Heart left ventricle (tissue), 16 donors: Measurements from ENCODE around the gene TINAG. TPM values are rescaled to one million over a fixed set of nuclear protein-coding genes. Genes with fewer than 3 reads are reported as not detected.

Experiments
- ATAC-seq, 4 donors: fragments of 200-7000 bp; cut with Tn5 transposase; one replicate each; pipeline ENCODE4 v1.9.1; 2020 to 2022; ENCODE audit warnings: moderate library complexity in 4 of 4, mild to moderate bottlenecking in 3 of 4, moderate number of reproducible peaks in 1 of 4
- DNase-seq, 5 donors: peaks; one replicate each; pipeline ENCODE4 v3.0.0-alpha.2; 2020
- H3K27ac ChIP-seq, 12 donors: fragments of 200-600 bp; sonication (generic) in 4 of 12; one replicate each; pipeline versions ENCODE4 v1.5.0 to v1.8.0; 2016 to 2022; ENCODE audit warnings: mild to moderate bottlenecking in 2 of 12
- H3K27me3 ChIP-seq, 9 donors: fragments of 200-600 bp; sonication (generic) in 2 of 9; one replicate each; pipeline versions ENCODE4 v1.5.1 to v1.8.0; 2016 to 2022; ENCODE audit warnings: mild to moderate bottlenecking in 3 of 9
- H3K36me3 ChIP-seq, 9 donors: fragments of 200-600 bp; sonication (generic) in 2 of 9; one replicate each; pipeline versions ENCODE4 v1.5.0 to v1.8.0; 2018 to 2022; ENCODE audit warnings: mild to moderate bottlenecking in 2 of 9
- H3K4me1 ChIP-seq, 12 donors: fragments of 200-600 bp; sonication (generic) in 4 of 12; one replicate each; pipeline versions ENCODE4 v1.5.0 to v1.8.0; 2016 to 2022; ENCODE audit warnings: mild to moderate bottlenecking in 3 of 12
- H3K4me3 ChIP-seq, 12 donors: fragments of 200-600 bp; sonication (generic) in 4 of 12; one replicate each; pipeline versions ENCODE4 v1.5.0 to v1.8.0; 2017 to 2022; ENCODE audit warnings: mild to moderate bottlenecking in 9 of 12, moderate library complexity in 4 of 12
- H3K9me3 ChIP-seq, 12 donors: fragments of 200-600 bp; sonication (generic) in 4 of 12; one replicate each; pipeline versions ENCODE4 v1.5.0 to v1.8.0; 2016 to 2022; ENCODE audit warnings: mild to moderate bottlenecking in 1 of 12
- POLR2A ChIP-seq, 2 donors: fragments of 450-650 bp; IDR thresholded peaks; one replicate each; pipeline ENCODE4 v1.6.1; 2017; ENCODE audit warnings: antibody characterized with exemption in 2 of 2, mild to moderate bottlenecking in 2 of 2, moderate library complexity in 2 of 2
- WGBS, 4 donors: extraction: QIAGEN DNeasy Blood & Tissue Kit in 2 of 4; methylation state at CpG; one replicate each; pipeline versions ENCODE4 v1.1.5 to v1.1.7; 2013 to 2018; 5-methylcytosine and 5-hydroxymethylcytosine counted together
- intact Hi-C, 10 donors: fragments of 100-400 bp; cut with DNase I; formaldehyde crosslinking; loops; one replicate each; pipeline versions ENCODE4 v1.11.1 to v1.14.2; 2022
- long read RNA-seq, 3 donors: library from polyadenylated mRNA; unstranded; transcript quantifications; one replicate each; pipeline ENCODE4 v2.0.0, GENCODE V29; 2020 to 2021
- polyA plus RNA-seq, 2 donors: library from polyadenylated mRNA; stranded (reverse); fragments of 200-250 nt; gene quantifications; one replicate each; pipeline ENCODE4 v1.2.3, GENCODE V29; 2013
- total RNA-seq, 9 donors: library from RNA; depleted of rRNA in 2 of 9; stranded (reverse); fragments of >200 nt in 2 of 9; fragmentation: NEBNext Ultra II Directional in 3 of 9; extraction: Animal tissue kit (Norgen Biotek cat#: 25700) in 3 of 9; gene quantifications; one replicate each; pipeline versions ENCODE4 v1.1.0 to v1.2.4, GENCODE V29; 2016 to 2023
- TF ChIP-seq, protein P1 (sequence below), 12 donors: fragments of 200-600 bp; sonication (generic) in 4 of 12; IDR thresholded peaks; one replicate each; pipeline versions ENCODE4 v1.5.0 to v1.8.0; 2018 to 2022; ENCODE audit warnings: antibody characterized with exemption in 12 of 12, mild to moderate bottlenecking in 5 of 12
- donor health status: ischemic (EF 13 %, LVEDD 7.1; RV severe dilation, severe dysfunction).
- donor health status: healthy with polysubstance abuse.
- donor health status: DM: no; HTN: yes; CAD: no.
- donor health status: DM: no; HTN: no; CAD: no.
- donor health status: ischemic (EF 25% LVEDD 6.9; RV normal size, moderate dysfunction).
- donor health status: ischemic (EF 25% LVEDD 5.7; RV mildly dilated, moderate dysfunction).
- donor health status: healthy.
- donor health status: DM: yes; HTN: yes; CAD: no.
- donor health status: ischemic (EF 35%, LVEDD 5.7; RV mildly dilated, moderate dysfunction).
- donor health status: nonischemic (EF 11% LVEDD 7.7; RV severe dilation, severe dysfunction).
- donor health status: DM: yes; HTN: yes; CAD: no.
- donor health status: PGD.
- donor health status: ischemic (EF 29% LVEDD 5.4; RV normal size, mild dysfunction).
- donor health status: nonischemic (EF 23%, LVEDD 6.1; RV moderate dilation, normal function).

Gene TINAG
- total RNA-seq (under 1 TPM in 8 of 9 donors, not detected in 1; 0.30 to 0.56 (median 0.48) TPM), polyA plus RNA-seq (under 1 TPM; 0.15 to 0.19 TPM)
- long read RNA-seq, donor 1, result 0 reads
- long read RNA-seq, donor 2, result 0 reads
- long read RNA-seq, donor 3, result 0 reads

DNA sequence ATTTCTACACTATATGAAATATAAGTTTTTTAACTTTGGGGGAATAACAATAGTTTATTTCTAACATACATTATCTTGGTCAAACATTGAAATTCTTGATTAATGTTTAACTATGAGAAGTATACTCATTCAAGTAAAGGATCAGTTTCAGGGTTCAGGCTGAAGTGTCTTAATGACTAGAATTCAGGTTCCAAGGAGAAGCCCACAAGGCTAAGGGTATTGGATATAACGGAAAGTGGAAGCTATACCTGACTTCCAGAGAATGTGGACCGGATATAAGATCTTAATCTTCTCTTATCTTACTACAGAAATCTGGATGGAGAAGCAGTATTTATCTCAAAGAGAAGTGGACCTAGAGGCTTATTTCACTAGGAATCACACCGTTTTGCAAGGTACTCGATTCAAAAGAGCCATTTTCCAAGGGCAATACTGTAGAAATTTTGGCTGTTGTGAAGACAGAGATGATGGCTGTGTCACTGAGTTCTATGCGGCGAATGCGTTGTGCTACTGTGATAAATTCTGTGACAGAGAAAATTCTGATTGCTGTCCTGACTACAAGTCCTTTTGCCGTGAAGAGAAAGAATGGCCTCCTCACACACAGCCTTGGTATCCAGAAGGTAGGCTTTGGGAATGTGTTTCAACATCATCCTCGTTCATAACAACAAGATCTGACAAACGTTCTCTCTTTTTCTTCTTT lies at the start of gene TINAG:
TINAG (plus strand) TSS at position 153 of the 697 bp plus-strand sequence; CDS start at position 263, 110 bp downstream.
- Histone ChIP-seq H3K36me3 (no peaks in the 10 kb centered on the region), H3K9me3 (no peaks in the 10 kb centered on the region), H3K27ac (no peak within 1 kb of the TSS), H3K4me1 (no peaks in the 10 kb centered on the region), H3K4me3 (no peak within 1 kb of the TSS), H3K27me3 (no peaks in the 10 kb centered on the region)
- no peak for TF ChIP-seq POLR2A (IDR thresholded peaks at IDR 0.05)
- TF ChIP-seq, protein P1, sequence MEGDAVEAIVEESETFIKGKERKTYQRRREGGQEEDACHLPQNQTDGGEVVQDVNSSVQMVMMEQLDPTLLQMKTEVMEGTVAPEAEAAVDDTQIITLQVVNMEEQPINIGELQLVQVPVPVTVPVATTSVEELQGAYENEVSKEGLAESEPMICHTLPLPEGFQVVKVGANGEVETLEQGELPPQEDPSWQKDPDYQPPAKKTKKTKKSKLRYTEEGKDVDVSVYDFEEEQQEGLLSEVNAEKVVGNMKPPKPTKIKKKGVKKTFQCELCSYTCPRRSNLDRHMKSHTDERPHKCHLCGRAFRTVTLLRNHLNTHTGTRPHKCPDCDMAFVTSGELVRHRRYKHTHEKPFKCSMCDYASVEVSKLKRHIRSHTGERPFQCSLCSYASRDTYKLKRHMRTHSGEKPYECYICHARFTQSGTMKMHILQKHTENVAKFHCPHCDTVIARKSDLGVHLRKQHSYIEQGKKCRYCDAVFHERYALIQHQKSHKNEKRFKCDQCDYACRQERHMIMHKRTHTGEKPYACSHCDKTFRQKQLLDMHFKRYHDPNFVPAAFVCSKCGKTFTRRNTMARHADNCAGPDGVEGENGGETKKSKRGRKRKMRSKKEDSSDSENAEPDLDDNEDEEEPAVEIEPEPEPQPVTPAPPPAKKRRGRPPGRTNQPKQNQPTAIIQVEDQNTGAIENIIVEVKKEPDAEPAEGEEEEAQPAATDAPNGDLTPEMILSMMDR (IDR thresholded peaks at IDR 0.05), result no peak
- 81 to 85% (median 83%) methylated on average over 10 of the region's 10 CpGs for WGBS, 4 donors
- ATAC-seq (no peak), DNase-seq (no peak)
- intact Hi-C loops, result no loop called here

GRCh38 chr6:54260025-54260424 lies 48.2 kb upstream of the TINAG start:
- Histone ChIP-seq H3K27ac (no peak overlapping the region), H3K4me3 (no peak overlapping the region), H3K27me3 (no peaks in the 10 kb centered on the region), H3K36me3 (peaks cover 0 to 20% (median 0%) of the 10 kb centered on the region in 9 donors), H3K4me1 (peaks cover 0 to 40% (median 11%) of the 10 kb centered on the region in 12 donors), H3K9me3 (no peaks in the 10 kb centered on the region)
- DNase-seq (no peak), ATAC-seq (no peak)
- intact Hi-C loops, result loop anchor here in 6 of 10 donors (5.0 to 10.0 kb wide), 2 partner anchors 273 to 275 kb away; no protein-coding TSS in a partner anchor
- no peak for TF ChIP-seq POLR2A (IDR thresholded peaks at IDR 0.05)
- TF ChIP-seq, protein P1 (IDR thresholded peaks at IDR 0.05), result no peak

DNA sequence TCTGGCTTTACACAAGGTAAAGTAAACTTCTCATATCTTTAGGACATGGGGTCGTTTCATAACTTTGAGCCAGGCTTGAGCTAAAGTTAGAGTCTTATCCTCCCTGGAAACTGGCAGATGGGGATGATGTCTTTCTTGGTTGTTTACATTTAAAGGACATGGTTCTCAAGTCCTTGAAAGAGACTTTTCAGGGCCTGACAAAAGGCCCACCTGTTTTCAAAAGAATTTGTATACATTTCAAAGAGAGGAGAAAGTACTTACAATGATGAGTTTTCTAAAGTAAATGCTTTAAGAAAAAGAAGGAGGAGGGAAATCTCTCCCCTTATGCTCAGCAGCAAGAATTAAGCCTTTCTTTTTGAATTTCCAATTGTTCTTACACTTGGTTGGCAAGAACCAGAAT lies 45.7 kb upstream of the TINAG start:
- no peak overlapping the region for H3K27ac ChIP-seq
- H3K36me3 ChIP-seq, result peaks cover 0 to 20% (median 0%) of the 10 kb centered on the region in 9 donors
- H3K4me1 ChIP-seq, result peaks cover 0 to 22% (median 0%) of the 10 kb centered on the region in 12 donors
- H3K9me3 ChIP-seq, result no peaks in the 10 kb centered on the region
- intact Hi-C loops, result loop anchor here in 6 of 10 donors (5.0 to 10.0 kb wide), 2 partner anchors 275 to 278 kb away; no protein-coding TSS in a partner anchor
- ATAC-seq (no peak), DNase-seq (no peak)
- H3K27me3 ChIP-seq, result no peaks in the 10 kb centered on the region
- WGBS, 4 donors, result 25 to 50% (median 29%) methylated on average over 1 of the region's 1 CpG
- TF ChIP-seq, protein P1 (IDR thresholded peaks at IDR 0.05), result no peak
- no peak for TF ChIP-seq POLR2A (IDR thresholded peaks at IDR 0.05)
- H3K4me3 ChIP-seq, result no peak overlapping the region

DNA sequence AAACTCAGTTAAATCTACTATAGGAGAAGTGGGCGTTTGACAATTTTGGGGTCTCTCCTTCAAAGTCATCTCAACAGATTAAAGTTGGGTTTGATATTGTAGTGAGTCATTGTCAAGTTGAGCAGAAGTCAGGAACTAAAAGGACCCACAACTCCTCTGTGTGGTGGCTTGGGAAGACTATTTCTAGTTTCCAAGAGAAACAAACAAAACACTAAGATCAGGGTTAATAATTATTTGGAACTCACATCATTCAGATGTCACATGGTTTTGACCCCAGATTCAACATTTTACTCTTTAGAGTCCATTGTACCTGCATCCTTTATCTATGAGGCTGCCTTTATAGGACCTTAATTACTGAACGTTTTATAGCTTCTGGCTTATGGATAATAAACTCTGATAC lies 45.3 kb upstream of the TINAG start:
- H3K4me1 ChIP-seq, result peaks cover 0 to 19% (median 0%) of the 10 kb centered on the region in 12 donors
- H3K27me3 ChIP-seq, result no peaks in the 10 kb centered on the region
- no peak overlapping the region for H3K4me3 ChIP-seq
- H3K27ac ChIP-seq, result no peak overlapping the region
- no peaks in the 10 kb centered on the region for H3K9me3 ChIP-seq
- intact Hi-C loops, result loop anchor here in 6 of 10 donors (5.0 to 10.0 kb wide), 2 partner anchors 276 to 278 kb away; no protein-coding TSS in a partner anchor
- 52 to 69% (median 59%) methylated on average over 2 of the region's 2 CpGs for WGBS, 4 donors
- no peak for ATAC-seq
- TF ChIP-seq POLR2A (IDR thresholded peaks at IDR 0.05), result no peak
- TF ChIP-seq, protein P1 (IDR thresholded peaks at IDR 0.05), result no peak
- no peak for DNase-seq
- peaks cover 0 to 18% (median 0%) of the 10 kb centered on the region in 9 donors for H3K36me3 ChIP-seq
